Measurements from ENCODE around the gene VWA3B.

VWA3B gene

GRCh38 chr2:98310010-98310409 is 223.0 kb downstream of the VWA3B start:
- no peak overlapping the region for H3K4ac ChIP-seq (ENCODE audit: low read depth, low read length)
- no CpG with 5 or more reads among the region's 4 CpGs for WGBS (ENCODE audit: extremely low coverage, insufficient coverage, low lambda C conversion rate)

GRCh38 chr2:98311090-98311489 is 224.1 kb downstream of the VWA3B start:
- WGBS (ENCODE audit: extremely low coverage, insufficient coverage, low lambda C conversion rate): no CpG with 5 or more reads among the region's 3 CpGs
- Histone ChIP-seq H2AK5ac (ENCODE audit: low read length) (no peak overlapping the region), H3K4me2 (ENCODE audit: low read length) (no peak overlapping the region), H3K27me3 (ENCODE audit: insufficient read depth, low read length, poor library complexity) (no peaks in the 10 kb centered on the region), H3K23ac (ENCODE audit: low read length) (no peak overlapping the region), H3K4me3 (ENCODE audit: low read length) (no peak overlapping the region), H2BK5ac (ENCODE audit: low read length) (no peak overlapping the region), H3K18ac (ENCODE audit: low read length) (no peak overlapping the region), H4K5ac (ENCODE audit: low read length) (no peak overlapping the region), H2BK15ac (replicated peaks; ENCODE audit: low read depth) (no peak overlapping the region), H3K79me2 (ENCODE audit: control insufficient read depth, insufficient read depth, low read length) (no peaks in the 10 kb centered on the region), H2BK120ac (ENCODE audit: low read depth, low read length) (no peak overlapping the region), H3K56ac (ENCODE audit: low read length) (no peak overlapping the region), H4K8ac (ENCODE audit: low read depth, low read length) (no peak overlapping the region), H3K36me3 (ENCODE audit: control insufficient read depth, insufficient read depth, low read length) (no peaks in the 10 kb centered on the region), H3K27ac (ENCODE audit: low read depth, low read length) (no peak overlapping the region), H3K79me1 (ENCODE audit: low read length) (no peaks in the 10 kb centered on the region), H3K9ac (ENCODE audit: low read length) (no peak overlapping the region), H3K4ac (ENCODE audit: low read depth, low read length) (no peak overlapping the region), H3K4me1 (ENCODE audit: control insufficient read depth, low read depth, low read length) (peaks cover 2% of the 10 kb centered on the region)
- no peak for DNase-seq

More at GRCh38 chr2:98310010-98310409, 223.0 kb downstream of the VWA3B start:
- no peak overlapping the region for H3K4me2 ChIP-seq (ENCODE audit: low read length)
- H3K27ac ChIP-seq (ENCODE audit: low read depth, low read length): no peak overlapping the region
- H4K5ac ChIP-seq (ENCODE audit: low read length): no peak overlapping the region
- H2BK120ac ChIP-seq (ENCODE audit: low read depth, low read length): no peak overlapping the region
- no peaks in the 10 kb centered on the region for H3K36me3 ChIP-seq (ENCODE audit: control insufficient read depth, insufficient read depth, low read length)
- H3K23ac ChIP-seq (ENCODE audit: low read length): no peak overlapping the region
- H3K4me1 ChIP-seq (ENCODE audit: control insufficient read depth, low read depth, low read length): peaks cover 2% of the 10 kb centered on the region
- H2BK15ac ChIP-seq (replicated peaks; ENCODE audit: low read depth): no peak overlapping the region
- H3K79me1 ChIP-seq (ENCODE audit: low read length): no peaks in the 10 kb centered on the region
- no peak overlapping the region for H2BK5ac ChIP-seq (ENCODE audit: low read length)
- H3K9ac ChIP-seq (ENCODE audit: low read length): no peak overlapping the region
- no peak overlapping the region for H2AK5ac ChIP-seq (ENCODE audit: low read length)
- no peak overlapping the region for H3K4me3 ChIP-seq (ENCODE audit: low read length)
- H3K18ac ChIP-seq (ENCODE audit: low read length): no peak overlapping the region
- H4K8ac ChIP-seq (ENCODE audit: low read depth, low read length): no peak overlapping the region
- DNase-seq: no peak
- no peaks in the 10 kb centered on the region for H3K27me3 ChIP-seq (ENCODE audit: insufficient read depth, low read length, poor library complexity)
- H3K56ac ChIP-seq (ENCODE audit: low read length): no peak overlapping the region
- no peaks in the 10 kb centered on the region for H3K79me2 ChIP-seq (ENCODE audit: control insufficient read depth, insufficient read depth, low read length)

GRCh38 chr2:98311771-98312545 is 225.0 kb downstream of the VWA3B start:
- Histone ChIP-seq H3K9ac (ENCODE audit: low read length) (no peak overlapping the region), H3K79me1 (ENCODE audit: low read length) (no peaks in the 10 kb centered on the region), H3K27me3 (ENCODE audit: insufficient read depth, low read length, poor library complexity) (no peaks in the 10 kb centered on the region), H3K27ac (ENCODE audit: low read depth, low read length) (no peak overlapping the region), H2BK5ac (ENCODE audit: low read length) (no peak overlapping the region), H3K4me3 (ENCODE audit: low read length) (no peak overlapping the region), H3K56ac (ENCODE audit: low read length) (peak overlapping the region; percentile 73), H3K18ac (ENCODE audit: low read length) (no peak overlapping the region), H3K36me3 (ENCODE audit: control insufficient read depth, insufficient read depth, low read length) (no peaks in the 10 kb centered on the region), H3K4me1 (ENCODE audit: control insufficient read depth, low read depth, low read length) (peaks cover 2% of the 10 kb centered on the region), H3K4ac (ENCODE audit: low read depth, low read length) (no peak overlapping the region), H4K8ac (ENCODE audit: low read depth, low read length) (no peak overlapping the region), H4K5ac (ENCODE audit: low read length) (no peak overlapping the region), H2BK120ac (ENCODE audit: low read depth, low read length) (no peak overlapping the region), H2BK15ac (replicated peaks; ENCODE audit: low read depth) (no peak overlapping the region), H3K4me2 (ENCODE audit: low read length) (no peak overlapping the region), H2AK5ac (ENCODE audit: low read length) (no peak overlapping the region), H3K23ac (ENCODE audit: low read length) (no peak overlapping the region), H3K79me2 (ENCODE audit: control insufficient read depth, insufficient read depth, low read length) (no peaks in the 10 kb centered on the region)
- WGBS (ENCODE audit: extremely low coverage, insufficient coverage, low lambda C conversion rate): no CpG with 5 or more reads among the region's 33 CpGs
- peak; percentile 29 for DNase-seq

DNA sequence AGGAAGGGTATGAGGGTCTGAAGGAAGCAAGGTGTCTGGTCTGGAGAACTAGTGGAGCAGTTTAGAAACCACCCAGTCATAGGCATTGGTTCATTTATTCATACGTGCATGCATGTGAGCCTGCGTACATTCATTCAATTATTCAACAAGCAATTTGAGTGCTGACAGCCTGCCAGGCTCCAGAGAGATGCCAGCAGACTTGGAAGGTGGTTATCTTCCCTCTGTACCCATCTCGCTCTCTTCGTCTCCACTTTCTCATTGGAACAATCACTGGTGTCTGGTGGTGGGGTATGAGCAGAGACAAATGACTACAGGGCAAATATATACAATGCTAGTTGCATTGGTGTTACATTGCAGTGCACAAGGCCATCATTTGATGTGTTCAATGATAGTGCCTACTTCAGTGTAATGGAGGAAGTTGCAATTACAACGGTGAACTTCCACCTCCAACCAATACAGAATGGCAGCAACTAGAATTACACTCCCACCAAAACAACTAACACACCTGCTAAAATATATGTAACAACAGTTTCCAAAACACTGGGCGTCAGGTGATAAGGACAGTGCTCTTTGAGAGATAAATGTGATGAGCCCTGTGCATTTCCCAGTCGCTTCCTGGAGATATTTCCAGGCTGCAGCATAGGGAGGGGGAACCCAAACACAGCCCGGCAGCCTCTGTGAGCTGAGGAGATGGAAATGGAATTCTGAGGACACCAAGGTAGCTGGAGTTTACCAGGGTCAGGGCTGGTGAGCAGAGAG is 226.7 kb downstream of the VWA3B start:
- Histone ChIP-seq H2BK120ac (ENCODE audit: low read depth, low read length) (no peak overlapping the region), H3K23ac (ENCODE audit: low read length) (no peak overlapping the region), H3K4ac (ENCODE audit: low read depth, low read length) (no peak overlapping the region), H3K27me3 (ENCODE audit: insufficient read depth, low read length, poor library complexity) (no peaks in the 10 kb centered on the region), H3K9ac (ENCODE audit: low read length) (no peak overlapping the region), H4K8ac (ENCODE audit: low read depth, low read length) (no peak overlapping the region), H2BK5ac (ENCODE audit: low read length) (no peak overlapping the region), H3K4me1 (ENCODE audit: control insufficient read depth, low read depth, low read length) (peaks cover 2% of the 10 kb centered on the region), H3K4me2 (ENCODE audit: low read length) (no peak overlapping the region), H3K27ac (ENCODE audit: low read depth, low read length) (no peak overlapping the region), H2BK15ac (replicated peaks; ENCODE audit: low read depth) (no peak overlapping the region), H3K79me1 (ENCODE audit: low read length) (no peaks in the 10 kb centered on the region), H2AK5ac (ENCODE audit: low read length) (no peak overlapping the region), H3K4me3 (ENCODE audit: low read length) (no peak overlapping the region), H3K79me2 (ENCODE audit: control insufficient read depth, insufficient read depth, low read length) (no peaks in the 10 kb centered on the region), H4K5ac (ENCODE audit: low read length) (no peak overlapping the region), H3K18ac (ENCODE audit: low read length) (no peak overlapping the region), H3K56ac (ENCODE audit: low read length) (no peak overlapping the region), H3K36me3 (ENCODE audit: control insufficient read depth, insufficient read depth, low read length) (no peaks in the 10 kb centered on the region)
- no CpG with 5 or more reads among the region's 8 CpGs for WGBS (ENCODE audit: extremely low coverage, insufficient coverage, low lambda C conversion rate)
- no peak for DNase-seq

DNA sequence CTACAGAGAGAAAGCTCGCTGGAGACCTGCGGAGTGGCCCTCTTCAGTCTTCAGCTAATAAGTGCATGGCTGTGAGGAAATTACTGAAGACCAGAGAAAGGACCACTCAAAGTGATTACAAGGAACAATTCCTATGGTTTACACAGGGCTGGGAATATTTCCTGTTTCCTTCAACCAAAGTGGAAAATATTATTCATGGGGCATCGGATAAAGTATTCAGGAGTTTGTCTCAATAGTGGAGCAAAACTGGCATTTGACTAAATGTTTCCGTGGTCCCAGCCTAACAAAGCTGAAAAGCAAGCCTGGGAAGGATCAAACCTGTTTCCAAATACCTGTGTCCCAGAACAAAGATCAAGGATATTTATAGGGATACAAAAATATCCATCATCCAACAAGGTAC is 227.3 kb downstream of the VWA3B start:
- H3K4me1 ChIP-seq (ENCODE audit: control insufficient read depth, low read depth, low read length): peaks cover 2% of the 10 kb centered on the region
- WGBS (ENCODE audit: extremely low coverage, insufficient coverage, low lambda C conversion rate): no CpG with 5 or more reads among the region's 4 CpGs
- no peak overlapping the region for H2BK5ac ChIP-seq (ENCODE audit: low read length)
- H3K4me2 ChIP-seq (ENCODE audit: low read length): no peak overlapping the region
- H3K4ac ChIP-seq (ENCODE audit: low read depth, low read length): no peak overlapping the region
- no peaks in the 10 kb centered on the region for H3K79me2 ChIP-seq (ENCODE audit: control insufficient read depth, insufficient read depth, low read length)
- no peak for DNase-seq
- H3K56ac ChIP-seq (ENCODE audit: low read length): no peak overlapping the region
- no peak overlapping the region for H3K27ac ChIP-seq (ENCODE audit: low read depth, low read length)
- no peak overlapping the region for H3K4me3 ChIP-seq (ENCODE audit: low read length)
- no peak overlapping the region for H4K5ac ChIP-seq (ENCODE audit: low read length)
- H2BK15ac ChIP-seq (replicated peaks; ENCODE audit: low read depth): no peak overlapping the region
- no peaks in the 10 kb centered on the region for H3K36me3 ChIP-seq (ENCODE audit: control insufficient read depth, insufficient read depth, low read length)
- H3K23ac ChIP-seq (ENCODE audit: low read length): no peak overlapping the region
- H3K18ac ChIP-seq (ENCODE audit: low read length): no peak overlapping the region
- no peak overlapping the region for H3K9ac ChIP-seq (ENCODE audit: low read length)
- H4K8ac ChIP-seq (ENCODE audit: low read depth, low read length): no peak overlapping the region
- H3K27me3 ChIP-seq (ENCODE audit: insufficient read depth, low read length, poor library complexity): no peaks in the 10 kb centered on the region
- no peaks in the 10 kb centered on the region for H3K79me1 ChIP-seq (ENCODE audit: low read length)
- no peak overlapping the region for H2AK5ac ChIP-seq (ENCODE audit: low read length)
- no peak overlapping the region for H2BK120ac ChIP-seq (ENCODE audit: low read depth, low read length)
